ENCODE results near the gene TMEM225.

GRCh38 chr11:123839131-123839530 lies 46.3 kb downstream of the TMEM225 start:
- TF ChIP-seq CTCF (conservative IDR thresholded peaks at IDR 0.05; ENCODE audit: low read depth, low read length) (no peak), EZH2 (IDR thresholded peaks at IDR 0.05; ENCODE audit: borderline replicate concordance, low read depth, low read length, poor library complexity, severe bottlenecking) (no peak)
